ENCODE results near the gene AGPAT4.
"Not testable (repeated sequence)": the region's sequence is repeated elsewhere in the genome, so short reads cannot be mapped to it uniquely, and the experiment has no call there.

AGPAT4 gene

DNA sequence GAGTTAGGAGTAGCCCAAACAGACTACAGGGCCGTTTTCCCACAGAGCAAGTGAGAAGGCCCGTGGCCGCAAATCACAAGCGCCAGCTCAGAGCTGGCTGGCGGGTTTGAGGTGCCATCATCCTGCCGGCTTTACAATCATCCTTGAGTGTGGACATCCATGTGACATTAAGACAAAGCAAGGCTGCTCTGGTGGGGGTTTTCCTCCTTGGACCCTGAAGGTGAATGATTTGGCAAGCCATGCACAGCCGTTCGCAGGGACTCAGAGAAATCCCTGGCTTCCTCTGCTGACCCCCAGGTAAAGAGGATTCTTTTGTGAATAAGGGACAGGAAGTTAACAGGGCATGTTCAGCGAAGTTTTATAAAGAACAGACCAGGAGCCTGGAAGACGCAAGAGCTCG, 137.2 kb downstream of the AGPAT4 start:
- DNase-seq = no peak

- no peak for DNase-seq
These were observed 137.9 kb downstream of the AGPAT4 start for GRCh38 chr6:161135695-161136591.

- DNase-seq = no peak
These were observed 139.1 kb downstream of the AGPAT4 start for GRCh38 chr6:161134550-161135298.

DNA sequence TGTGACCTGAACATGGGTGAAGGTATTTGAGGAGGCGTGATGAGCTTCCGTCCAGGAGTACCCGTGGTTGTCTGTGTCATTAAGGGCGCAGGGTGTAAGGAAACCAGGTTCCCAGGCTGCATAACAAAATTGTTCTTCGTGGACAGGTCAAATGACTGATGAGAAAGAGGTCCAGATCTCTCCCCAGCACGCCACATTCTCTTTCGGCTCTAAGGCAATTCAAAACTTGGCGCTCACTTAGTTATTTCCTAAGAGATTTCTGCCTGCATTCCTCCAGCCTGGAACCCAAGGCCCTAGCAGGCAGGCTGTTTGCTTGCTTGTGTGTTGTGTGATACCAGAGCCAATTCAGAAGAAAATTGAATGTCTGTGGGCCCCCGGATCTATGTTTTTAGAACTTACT, 139.9 kb downstream of the AGPAT4 start:
- no peak for DNase-seq

- DNase-seq = no peak
These were observed 141.5 kb downstream of the AGPAT4 start for GRCh38 chr6:161132384-161132783.

- no peak for DNase-seq
These were observed 142.7 kb downstream of the AGPAT4 start for GRCh38 chr6:161130967-161131766.

DNA sequence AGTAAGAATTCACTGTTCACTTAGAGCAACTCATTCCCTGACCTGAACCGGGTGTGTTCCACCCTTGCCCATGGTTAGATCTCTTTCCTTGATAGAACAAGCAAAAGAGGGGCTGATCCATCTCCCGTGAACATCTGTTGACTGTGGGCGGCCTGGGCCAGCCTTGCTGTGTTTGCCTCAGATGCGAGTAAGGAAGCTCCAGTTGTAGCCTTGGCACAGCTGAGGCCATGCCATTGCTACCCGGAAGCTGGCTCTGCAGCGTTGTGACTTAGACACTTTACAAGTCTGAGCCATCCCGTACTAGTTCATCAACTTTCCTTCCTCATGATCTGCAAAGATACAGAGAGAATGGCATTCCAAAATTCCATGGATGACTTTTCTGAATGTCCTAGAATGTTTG, 143.3 kb downstream of the AGPAT4 start:
- DNase-seq = no peak

DNA sequence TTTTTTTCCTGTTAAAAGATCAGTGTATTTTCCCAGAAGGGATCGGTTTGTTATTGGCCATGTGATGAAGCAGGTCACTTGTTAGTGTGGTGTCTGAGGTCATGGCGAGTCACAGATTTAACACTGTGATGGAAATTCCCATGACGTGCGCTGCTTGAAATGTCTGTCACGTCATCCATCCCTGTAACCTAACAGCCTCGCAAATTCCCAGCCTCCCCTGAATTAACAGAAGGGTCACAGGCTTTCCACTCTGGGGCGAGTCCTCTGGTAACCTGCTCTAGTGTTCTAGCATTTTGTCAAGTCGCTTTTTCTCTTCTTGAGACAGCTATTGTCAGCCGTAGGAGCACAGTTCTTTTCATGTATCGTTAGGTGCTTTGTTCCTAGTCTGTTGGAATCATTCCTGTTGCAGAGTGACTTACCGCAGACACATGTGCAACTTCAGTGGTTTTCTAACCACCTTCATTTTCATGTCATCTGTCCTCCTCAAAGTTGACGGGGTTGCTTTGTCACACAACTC, 145.1 kb downstream of the AGPAT4 start:
- no peak for DNase-seq

DNA sequence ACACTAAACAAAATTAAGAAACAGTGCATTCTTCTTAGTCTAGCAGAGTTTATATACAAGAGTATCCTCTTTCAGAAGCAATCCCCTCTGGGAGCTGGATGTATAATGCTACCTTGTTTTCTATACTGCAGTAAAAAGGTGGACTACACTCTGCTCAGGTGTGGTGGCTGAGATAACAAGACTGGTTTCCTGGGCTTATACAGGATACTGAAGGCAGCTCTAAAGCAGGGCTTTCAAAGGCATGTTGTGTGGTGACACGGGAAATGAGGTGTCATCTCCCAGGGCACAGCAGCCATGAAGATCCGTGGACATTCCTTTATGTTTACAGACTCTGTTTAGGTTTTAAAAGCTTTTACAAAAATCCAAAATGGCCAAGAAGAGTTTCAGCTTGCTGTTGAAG, 145.6 kb downstream of the AGPAT4 start:
- no peak for DNase-seq

- no peak for DNase-seq
These were observed 146.7 kb downstream of the AGPAT4 start for GRCh38 chr6:161127071-161127740.

DNA sequence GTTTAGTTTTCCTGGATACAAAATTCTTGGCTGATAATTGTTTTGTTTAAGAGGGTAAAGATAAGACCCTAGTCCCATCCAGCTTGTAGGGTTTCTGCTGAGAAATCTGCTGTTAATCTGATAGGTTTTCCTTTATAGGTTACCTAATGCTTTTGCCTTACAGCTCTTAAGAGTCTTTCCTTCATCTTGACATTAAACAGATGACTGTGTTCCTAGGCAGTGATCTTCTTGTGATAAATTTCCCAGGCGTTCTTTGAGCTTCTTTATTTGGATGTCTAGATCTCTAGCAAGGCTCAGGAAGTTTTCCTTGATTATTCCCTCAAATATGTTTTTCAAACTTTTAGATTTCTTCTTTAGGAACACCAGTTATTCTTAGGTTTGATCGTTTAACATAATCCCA, 148.3 kb downstream of the AGPAT4 start:
- DNase-seq = no peak

DNA sequence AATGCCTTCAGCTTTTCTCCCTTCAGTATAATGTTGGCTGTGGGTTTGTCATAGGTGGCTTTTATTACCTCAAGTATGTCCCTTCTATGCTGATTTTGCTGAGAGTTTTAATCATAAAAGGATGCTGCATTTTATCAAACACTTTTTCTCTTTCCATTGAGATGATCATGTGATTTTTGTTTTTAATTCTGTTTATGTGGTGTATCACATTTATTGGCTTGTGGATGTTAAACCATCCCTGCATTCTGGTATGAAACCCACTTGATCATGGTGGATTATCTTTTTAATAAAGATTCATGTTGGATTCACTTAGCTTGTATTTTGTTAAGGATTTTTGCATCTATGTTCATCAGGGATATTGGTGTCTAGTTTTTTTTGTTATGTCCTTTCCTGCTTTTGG, 150.5 kb downstream of the AGPAT4 start:
- not testable (repeated sequence) for DNase-seq

DNA sequence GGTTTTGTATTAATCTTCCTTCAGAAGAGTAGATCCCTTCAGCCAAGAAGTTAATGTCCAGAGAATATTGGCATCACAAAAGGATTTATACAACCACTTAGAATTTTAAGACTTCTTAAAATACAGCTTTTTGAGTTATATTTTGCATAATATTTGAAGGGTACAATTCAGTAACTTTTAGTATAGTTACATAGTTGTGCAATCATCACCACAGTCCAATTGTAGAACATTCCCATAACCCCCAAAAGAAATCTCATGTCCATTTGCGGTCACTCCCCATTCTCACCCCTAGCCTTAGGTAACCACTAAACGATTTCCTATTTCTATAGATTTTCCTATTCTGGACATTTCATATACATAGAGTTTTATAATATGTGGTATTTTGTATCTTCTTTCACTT, 155.9 kb downstream of the AGPAT4 start:
- no peak for DNase-seq

- DNase-seq = no peak
These were observed 156.6 kb downstream of the AGPAT4 start for GRCh38 chr6:161117308-161117707.

DNA sequence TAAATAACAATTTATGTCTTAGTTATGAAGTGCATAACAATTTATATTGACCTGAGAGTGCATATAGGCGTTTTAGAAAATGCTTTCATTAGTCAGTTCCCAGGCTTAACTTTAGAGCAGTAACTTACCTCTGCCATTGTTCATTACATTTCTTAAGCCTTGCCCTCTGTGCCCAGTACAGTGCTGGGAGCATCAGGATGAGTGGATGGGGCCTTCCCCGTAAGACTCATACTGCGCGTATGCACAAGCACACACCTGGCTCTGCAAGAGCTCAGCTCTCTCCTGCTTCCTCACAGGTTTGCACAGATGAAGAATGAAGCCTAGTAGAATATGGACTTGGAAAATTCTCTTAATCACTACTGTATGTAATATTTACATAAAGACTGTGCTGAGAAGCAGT, 157.3 kb downstream of the AGPAT4 start:
- DNase-seq = no peak

- DNase-seq = no peak
These were observed 158.4 kb downstream of the AGPAT4 start for GRCh38 chr6:161115468-161115867.

GRCh38 chr6:161111261-161111660, 162.6 kb downstream of the AGPAT4 start:
- DNase-seq = no peak

DNA sequence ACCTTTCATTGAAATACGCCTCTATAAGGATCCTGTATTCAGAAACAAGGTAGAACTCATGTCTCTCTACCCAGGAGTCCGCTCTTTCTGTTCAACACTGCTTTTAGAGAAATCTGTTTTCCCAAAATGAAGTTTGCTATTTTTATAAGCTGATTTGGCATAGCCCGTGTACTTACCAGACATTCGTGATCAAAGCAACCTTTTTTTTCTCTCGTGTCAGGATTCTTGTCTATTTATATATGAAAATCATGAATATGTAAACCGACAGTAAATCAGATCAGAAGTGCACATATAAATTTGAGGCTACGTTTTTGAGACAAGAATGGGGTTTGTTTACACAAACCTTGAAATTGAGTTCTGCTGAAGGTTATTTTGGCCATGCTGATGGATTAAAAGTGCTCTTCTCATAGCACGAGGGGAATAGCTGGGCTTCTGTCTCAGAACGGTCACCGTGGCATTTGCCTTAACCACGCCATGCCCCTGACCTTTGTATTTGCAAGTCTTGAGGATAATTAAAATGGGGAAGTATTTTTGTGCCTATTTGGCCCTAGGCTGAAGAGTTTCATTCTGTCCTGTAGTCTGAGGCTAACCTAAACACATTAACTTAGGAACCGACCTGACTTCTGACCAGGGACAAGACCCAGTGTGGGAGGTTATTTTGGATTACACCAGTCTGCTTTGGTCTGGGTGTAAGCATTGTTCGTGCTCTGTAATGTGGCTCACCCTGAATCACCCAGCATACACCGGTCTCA, 163.7 kb downstream of the AGPAT4 start:
- DNase-seq = no peak

- DNase-seq = no peak
These were observed 164.5 kb downstream of the AGPAT4 start for GRCh38 chr6:161109366-161109765.

DNA sequence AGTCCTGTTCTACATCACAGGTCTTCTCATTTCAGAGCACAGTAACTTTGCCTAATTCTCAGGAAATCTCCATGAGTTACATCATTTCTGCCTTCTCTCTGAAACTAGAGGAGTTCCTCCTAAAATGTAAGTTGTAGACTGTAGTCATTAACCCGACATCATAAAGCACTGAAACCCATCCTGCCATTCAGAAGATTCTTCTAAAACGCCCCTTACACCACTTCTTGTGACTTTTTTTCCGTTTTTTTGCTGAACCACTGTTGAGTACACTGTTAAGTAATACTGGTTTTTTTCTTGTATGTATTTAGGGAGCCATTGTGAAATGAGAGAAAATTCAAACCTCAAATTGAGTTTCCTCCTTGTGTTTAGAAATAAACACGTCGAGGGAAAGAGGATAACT, 164.9 kb downstream of the AGPAT4 start:
- no peak for DNase-seq
